Pulmonary artery endothelial cell (primary cell): ENCODE measurements around the gene PRDM15. TPM values are rescaled to one million over a fixed set of nuclear protein-coding genes. Genes with fewer than 3 reads are reported as not detected.
A peak's percentile ranks its signal among the peaks of the same experiment; 100 is the strongest.

ENCODE experiments used
- DNase-seq: peaks from one replicate; pipeline ENCODE4 v3.0.0-alpha.2; 2011; ENCODE audit warnings: low read depth, low spot score
- total RNA-seq: library from RNA; depleted of rRNA; stranded (reverse); fragments of >200 nt; gene quantifications from 2 replicates; pipeline ENCODE4 v1.2.3, GENCODE V29; 2014

The PRDM15 gene
- total RNA-seq, 1 donor from 2014 or later: 5.5 TPM

GRCh38 chr21:41913230-41913629, 34.1 kb upstream of the PRDM15 start:
- DNase-seq: no peak

- no peak for DNase-seq
Observed at GRCh38 chr21:41908829-41909228, 29.7 kb upstream of the PRDM15 start.

DNA sequence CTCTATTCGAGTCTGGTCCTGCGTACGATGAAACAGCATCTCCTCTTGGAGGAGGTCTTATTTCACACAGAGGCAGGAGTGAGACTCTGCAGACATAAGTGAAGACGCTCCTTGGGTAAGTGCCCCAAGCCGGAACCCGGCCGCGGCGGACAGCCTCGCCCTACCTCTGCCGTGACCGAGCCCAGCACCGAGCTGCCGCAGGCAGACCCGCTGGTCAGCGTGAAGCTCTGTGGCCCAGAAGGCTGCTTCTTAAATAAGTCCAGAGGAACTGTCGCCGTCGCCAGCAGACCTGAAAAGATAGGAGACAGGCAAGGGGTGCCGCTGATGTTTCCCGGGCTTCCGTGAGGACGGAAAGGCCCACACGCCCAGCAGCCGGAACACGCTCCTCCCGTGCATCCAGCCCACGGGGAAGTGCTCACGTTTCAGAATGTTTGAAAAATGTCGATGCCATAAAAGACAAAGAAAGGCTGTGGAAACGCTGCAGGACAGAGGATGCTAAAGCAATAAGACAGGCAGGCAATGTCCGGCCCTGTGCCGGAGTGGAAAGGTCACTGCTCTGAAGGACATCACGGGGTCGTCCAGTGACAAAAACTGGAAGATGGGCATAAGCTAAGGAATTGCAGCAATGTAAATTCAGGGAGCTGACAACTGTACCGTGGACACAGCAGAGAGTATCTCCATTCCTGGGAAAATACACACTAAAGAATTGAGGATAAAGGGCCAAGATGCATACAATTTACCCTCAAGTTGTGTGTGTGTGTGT, 28.5 kb upstream of the PRDM15 start:
- DNase-seq: no peak

DNA sequence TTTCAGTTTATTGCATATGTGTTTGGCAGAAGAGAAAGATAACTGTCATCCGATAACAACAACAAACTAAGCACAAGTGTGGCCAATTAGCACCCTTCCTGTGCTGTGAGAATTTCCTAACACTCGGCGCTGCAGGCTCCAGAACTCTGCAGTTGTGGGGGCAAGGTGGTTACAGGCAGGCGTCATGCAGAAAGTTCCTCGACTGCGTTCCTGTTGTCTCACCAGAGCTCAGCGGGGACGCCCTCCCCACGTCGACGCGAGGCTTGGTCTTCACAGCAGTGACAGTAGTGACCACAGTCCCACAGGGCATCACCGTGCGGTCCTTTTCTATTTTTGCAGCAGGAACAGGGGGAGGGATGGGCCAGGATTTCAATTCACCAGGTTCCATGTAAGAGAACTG, 27.6 kb upstream of the PRDM15 start:
- no peak for DNase-seq

DNA sequence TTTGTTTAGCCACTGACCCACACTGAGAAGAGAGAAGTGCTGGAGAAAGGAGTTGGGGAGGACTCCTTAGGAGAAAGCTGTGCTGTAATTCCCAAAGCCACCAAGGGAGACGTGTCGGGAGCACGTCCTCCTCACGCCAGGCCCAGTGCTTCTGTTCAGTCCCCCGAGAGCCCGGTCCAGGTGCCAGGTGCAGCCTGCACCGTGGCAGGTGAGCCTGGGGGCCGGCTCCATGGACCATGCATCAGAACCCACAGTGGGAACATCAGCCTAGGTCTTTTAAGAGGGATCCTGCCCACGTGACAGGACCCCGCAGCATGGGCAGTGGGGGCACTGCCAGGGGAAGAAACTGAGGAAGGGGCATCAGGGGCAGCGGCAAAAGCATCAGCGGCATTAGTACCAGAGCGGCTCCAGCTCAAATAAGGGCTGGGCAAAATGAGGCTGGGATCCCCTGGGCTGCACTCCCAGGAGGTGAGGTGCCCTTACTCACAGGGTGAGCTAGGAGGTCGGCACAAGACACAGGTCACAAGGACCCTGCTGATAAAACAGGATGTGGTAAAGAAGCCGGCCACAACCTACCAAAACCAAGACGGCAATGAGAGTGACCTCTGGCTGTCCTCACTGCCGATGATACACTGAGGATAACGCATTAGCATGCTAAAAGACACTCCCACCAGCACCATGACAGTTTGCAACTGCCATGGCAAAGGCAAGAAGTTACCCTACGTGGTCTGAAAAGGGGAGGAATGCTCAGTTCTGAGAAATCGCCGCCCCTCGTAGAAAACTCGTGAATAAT, 24.6 kb upstream of the PRDM15 start:
- DNase-seq: no peak

DNA sequence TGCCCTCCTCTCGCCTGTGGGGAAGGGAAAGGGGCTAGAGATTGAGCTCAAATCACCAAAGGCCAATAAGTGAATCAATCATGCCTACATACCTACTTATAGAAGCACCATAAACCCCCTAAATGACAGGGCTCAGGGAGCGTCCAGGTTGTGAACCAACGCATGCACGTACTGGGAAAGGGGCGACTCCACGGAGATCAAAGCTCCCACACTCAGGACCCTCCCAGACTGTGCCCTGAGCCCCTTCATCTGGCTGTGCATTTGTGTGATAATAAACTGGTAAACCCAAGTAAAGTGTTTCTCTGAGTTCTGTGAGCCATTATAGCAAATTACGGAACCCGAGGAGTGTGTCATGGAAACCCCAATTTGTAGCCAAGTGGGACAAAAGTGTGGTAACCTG, 23.8 kb upstream of the PRDM15 start:
- DNase-seq: no peak

DNA sequence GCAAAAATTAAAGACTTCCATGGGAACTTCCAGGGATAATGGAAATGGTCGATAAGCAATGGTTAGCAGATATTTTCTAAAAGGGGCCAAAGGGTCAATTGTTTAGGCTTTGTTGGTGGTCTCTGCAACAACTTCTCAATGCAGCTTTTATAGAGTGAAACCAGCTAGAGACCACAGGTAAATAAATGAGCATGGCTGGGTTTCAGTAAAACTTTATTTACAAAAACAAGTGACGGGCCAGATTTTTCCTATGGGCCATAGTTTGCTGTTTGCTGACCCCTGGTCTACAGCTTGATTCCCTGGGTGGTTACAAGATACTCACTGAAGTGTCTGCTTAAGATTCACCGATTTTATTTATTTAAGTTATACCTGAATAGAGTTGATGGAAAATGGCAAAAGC, 22.6 kb upstream of the PRDM15 start:
- no peak for DNase-seq

DNA sequence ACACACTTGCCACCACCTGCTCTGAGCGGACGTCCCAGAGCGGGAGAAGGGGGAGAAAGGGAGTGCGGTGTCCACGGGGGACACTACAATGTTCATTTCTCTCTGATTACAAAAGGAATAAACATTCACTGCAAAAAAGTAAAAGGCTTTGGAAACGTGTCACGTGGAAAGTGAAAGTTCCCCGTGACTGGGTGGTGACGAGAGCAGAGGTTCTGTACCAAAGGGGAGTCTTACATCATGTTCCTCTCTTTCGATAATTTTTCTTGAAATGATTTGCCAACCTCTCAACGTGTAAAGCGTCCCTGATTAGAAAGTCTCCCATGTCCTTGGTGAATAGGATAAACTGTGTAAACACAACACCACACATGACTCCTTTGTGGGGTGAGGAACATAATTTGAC, 22.0 kb upstream of the PRDM15 start:
- no peak for DNase-seq

DNA sequence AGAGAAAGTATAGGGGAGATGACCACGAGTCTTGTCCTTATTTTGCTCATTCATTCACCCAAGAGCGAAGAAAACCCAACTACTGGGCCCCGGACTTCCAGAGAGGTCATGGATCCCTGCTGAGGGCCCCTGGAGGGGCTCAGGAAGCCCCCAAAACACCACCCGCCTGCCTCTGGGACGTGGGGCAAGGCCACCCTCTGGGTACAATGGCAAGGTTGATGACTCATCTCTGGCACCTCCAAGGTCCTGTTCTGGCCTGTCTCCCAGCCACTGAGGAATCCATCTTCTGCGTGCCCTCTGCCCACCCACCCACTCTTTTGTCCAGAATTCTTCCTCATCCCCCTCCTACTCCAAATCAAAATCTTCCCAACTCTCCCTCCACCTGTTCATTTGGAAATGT, 21.3 kb upstream of the PRDM15 start:
- no peak for DNase-seq

DNA sequence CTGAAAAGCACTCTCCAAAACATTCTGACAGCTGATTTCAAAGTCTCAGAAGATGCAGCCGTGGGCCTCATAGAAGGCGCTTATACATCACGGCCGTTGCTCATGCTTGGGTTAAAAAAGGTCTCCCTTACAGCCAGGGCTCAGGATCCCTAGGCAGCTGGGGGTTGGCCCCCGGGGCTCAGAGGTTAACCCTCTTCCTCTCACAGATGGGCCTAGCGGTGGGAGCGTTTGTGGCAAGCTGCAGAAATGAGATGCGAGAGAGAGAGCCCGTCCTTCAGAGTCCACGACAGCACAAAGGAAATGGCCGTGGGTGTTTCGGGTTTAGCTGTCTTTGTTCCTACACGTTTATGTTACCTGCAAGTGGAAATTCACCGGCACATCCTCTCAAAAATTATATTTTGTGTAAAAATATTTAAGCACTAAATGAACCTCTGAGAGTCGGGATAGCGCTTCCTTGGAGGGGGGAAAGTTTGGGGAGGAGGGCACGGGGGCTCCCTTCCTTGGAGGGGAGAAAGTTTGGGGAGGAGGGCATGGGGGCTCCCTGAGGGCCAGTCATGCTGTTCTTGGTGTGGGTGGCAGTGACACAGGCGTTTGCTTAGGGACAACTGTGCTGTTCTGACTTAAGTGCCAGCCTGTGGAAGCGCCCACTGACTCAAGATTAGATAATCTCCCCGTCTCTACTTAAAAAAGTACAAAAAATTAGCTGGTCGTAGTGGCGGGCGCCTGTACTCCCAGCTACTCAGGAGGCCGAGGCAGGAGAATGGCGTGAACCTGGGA, 20.5 kb upstream of the PRDM15 start:
- DNase-seq: no peak

- no peak for DNase-seq
Observed at GRCh38 chr21:41898998-41899397, 19.9 kb upstream of the PRDM15 start.

DNA sequence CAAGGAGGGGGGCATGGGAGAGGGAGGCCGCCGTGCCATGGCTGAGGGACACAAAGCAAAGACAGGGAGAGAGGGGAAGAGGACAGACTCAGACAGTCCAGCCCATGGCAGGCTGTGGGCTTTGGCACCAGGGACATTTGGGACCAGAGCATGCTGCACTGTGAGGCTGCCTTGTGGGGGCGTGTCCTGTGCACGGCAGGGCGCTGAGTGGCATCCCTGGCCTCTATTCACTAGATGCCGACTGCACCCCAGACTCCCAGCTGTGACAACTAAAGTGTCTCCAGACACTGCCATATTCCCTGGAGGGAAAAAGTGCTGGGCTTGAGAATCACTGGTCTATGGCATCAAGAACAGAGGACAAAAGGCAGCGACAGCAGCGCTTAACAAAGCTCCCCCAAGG, 18.6 kb upstream of the PRDM15 start:
- no peak for DNase-seq

- no peak for DNase-seq
Observed at GRCh38 chr21:41897047-41897669, 18.0 kb upstream of the PRDM15 start.

GRCh38 chr21:41895643-41896493, 16.7 kb upstream of the PRDM15 start:
- no peak for DNase-seq

DNA sequence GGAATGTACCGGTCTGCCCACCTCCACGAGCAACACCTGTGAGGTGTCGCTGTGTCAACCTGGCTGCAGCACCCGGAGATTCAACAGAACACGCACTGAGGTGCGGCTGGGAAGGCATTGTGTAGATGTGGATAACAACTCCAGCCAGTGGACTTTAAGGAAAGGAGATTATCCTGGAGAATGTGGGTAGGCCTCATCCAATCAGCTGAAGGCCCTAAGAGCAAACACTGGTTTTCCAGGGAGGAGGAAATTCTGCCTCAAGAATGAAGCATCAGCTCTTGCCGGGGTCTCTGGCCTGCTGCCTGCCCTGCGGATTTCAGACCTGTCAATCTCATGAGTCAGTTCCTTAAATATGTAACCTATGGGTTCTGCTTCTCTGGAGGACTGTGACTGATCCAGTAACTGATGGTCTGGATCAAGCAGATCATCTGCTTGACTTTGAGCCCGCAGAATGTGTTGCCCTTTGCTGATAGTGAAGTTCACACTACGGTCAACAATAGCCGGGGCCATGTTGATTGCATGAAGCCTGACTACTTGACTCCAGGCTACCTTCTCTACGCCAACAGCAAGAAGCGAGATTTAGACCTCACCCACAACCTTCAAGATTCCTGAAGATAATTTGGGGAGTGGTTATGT, 15.9 kb upstream of the PRDM15 start:
- DNase-seq: peak; percentile 39

GRCh38 chr21:41894511-41894910, 15.4 kb upstream of the PRDM15 start:
- no peak for DNase-seq

DNA sequence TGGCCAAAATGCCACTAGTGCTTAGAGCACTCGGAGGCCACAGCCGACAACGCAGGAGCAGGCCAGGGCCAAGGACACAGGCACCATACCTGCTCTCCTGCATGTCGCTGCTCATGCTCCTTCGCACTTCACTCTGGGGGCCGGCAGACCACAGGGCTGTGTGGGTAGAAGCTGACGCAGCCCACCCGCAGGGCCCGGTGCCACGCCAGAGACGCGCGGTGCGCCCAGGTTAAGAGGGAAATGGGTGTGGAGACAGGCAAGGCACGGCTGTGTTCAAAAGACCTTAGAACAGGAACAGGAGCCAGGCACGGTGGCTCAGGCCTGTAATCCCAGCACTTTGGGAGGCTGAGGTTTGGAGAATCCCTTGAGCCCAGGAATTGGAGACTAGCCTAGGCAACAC, 13.6 kb upstream of the PRDM15 start:
- no peak for DNase-seq

DNA sequence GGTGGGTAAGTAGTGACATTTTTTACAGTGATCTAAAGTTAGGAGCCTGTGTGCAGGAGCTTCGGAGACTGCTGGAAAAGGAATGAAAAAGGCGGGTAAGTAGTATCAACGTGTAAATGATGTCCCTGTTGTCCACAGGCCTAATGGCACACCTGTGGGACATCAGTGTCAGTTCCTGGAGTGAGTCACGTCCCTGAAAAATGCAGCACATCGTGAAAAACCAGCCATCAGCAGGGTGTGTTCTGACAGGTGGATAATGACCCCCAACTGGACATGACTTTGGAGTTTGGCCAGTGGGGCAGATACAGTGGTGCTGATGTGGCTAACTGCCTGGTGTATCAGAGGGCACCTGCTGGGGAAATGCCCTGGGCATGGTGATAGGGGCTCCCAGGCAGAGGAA, 12.0 kb upstream of the PRDM15 start:
- DNase-seq: no peak

- DNase-seq: no peak
Observed at GRCh38 chr21:41890355-41890754, 11.2 kb upstream of the PRDM15 start.

DNA sequence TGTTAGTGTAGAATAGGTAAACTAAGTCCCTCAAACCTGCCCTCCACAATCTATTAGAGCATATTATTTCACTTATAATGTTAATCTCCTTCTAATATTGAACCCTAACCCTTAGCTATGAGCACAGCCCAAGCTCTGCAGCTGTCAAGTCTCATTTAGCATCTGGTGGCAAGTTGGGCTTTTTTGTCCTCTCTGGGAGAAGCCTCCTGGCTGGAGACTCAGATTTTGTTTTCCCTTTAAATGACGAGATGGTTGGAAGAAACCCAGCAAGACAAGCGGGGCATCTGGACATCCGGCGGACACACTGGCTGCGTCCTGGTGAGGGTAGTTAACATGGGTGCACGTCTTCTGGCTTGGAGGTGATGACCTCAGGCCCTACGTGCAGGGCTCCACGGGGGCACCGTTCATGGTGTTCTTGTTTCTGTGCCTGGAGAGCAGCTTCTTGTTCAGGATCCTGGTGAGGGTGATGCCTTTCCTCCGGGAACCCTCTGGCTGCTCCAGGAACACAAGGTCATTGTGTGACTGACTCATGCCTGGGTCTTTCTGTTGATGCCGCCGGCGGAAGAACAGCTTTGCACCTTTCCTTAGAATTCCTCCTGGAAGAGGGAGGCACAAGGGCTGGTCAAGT, 9.7 kb upstream of the PRDM15 start:
- DNase-seq: no peak
